SK-N-SH (cell line): ENCODE results near the gene SNAP91.

Experiments used
- CHD2 ChIP-seq: fragments of 150-350 bp; IDR thresholded peaks from 2 replicates; pipeline ENCODE4 v1.6.1; 2018; ENCODE audit warnings: low read length; ENCODE audit not compliant: partially characterized antibody
- EP300 ChIP-seq, 2 experiments: IDR thresholded peaks; 2 replicates each; pipeline versions ENCODE4 v1.4.0 to v1.6.1; 2012; ENCODE audit warnings: borderline replicate concordance in 1 of 2, low read depth in 1 of 2, low read length in 1 of 2
- EZH2phosphoT487 ChIP-seq: fragments of 200-600 bp; sonication (generic); IDR thresholded peaks from 2 replicates; pipeline ENCODE4 v1.6.1; 2017; ENCODE audit warnings: low read depth, mixed run types, mild to moderate bottlenecking, antibody characterized with exemption, moderate library complexity, borderline replicate concordance
- NFIC ChIP-seq: IDR thresholded peaks from 2 replicates; pipeline ENCODE4 v1.4.0; 2012; ENCODE audit warnings: borderline replicate concordance
- POLR2AphosphoS5 ChIP-seq: IDR thresholded peaks from 2 replicates; pipeline ENCODE4 v1.6.1; 2012; ENCODE audit warnings: low read depth, low read length
- RAD21 ChIP-seq: IDR thresholded peaks from 2 replicates; pipeline ENCODE4 v1.6.1; 2012; ENCODE audit warnings: mild to moderate bottlenecking, low read length
- SIN3A ChIP-seq: IDR thresholded peaks from 2 replicates; pipeline ENCODE4 v1.6.1; 2012; ENCODE audit warnings: low read depth, mild to moderate bottlenecking, low read length, moderate library complexity, borderline replicate concordance
- SMC3 ChIP-seq: IDR thresholded peaks from 2 replicates; pipeline ENCODE4 v1.6.1; 2012; ENCODE audit warnings: low read depth, low read length, improper control_type of control experiment
- TAF1 ChIP-seq: IDR thresholded peaks from 2 replicates; pipeline ENCODE4 v1.6.1; 2012; ENCODE audit warnings: low read depth, mild to moderate bottlenecking, low read length, moderate library complexity, borderline replicate concordance
- TCF12 ChIP-seq: IDR thresholded peaks from 2 replicates; pipeline ENCODE4 v1.4.0; 2012
- TF ChIP-seq, protein P1 (sequence below): fragments of 200-600 bp; sonication (generic); IDR thresholded peaks from 2 replicates; pipeline ENCODE4 v1.6.1; 2017; ENCODE audit warnings: antibody characterized with exemption, mild to moderate bottlenecking, moderate library complexity
- TF ChIP-seq, protein P2 (sequence below): IDR thresholded peaks from 2 replicates; pipeline ENCODE4 v1.4.0; 2012; ENCODE audit warnings: low read depth

DNA sequence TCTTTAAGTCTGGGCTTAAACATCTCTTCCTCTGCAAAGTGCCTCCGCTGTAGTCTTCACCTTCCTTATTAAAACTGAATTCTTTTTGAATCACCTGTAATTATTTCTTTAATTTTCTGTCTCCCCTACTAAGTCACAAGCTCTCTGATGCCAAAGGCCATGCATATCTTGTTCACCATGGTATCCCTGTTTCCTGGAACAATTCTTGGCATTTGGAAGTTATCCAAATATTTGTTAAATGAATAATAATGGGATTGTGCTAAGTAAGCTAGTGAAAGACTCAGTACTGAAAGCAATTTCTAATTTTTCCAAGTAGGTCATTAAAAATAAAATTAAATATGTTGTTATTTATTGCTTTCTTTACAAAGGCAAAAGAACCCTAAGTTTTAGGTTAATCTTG, 12.2 kb downstream of the SNAP91 start:
- TF ChIP-seq NFIC (no peak), TAF1 (no peak), EZH2phosphoT487 (no peak), SMC3 (no peak), TCF12 (no peak), RAD21 (no peak), SIN3A (no peak), POLR2AphosphoS5 (no peak), CHD2 (no peak), EP300 (IDR thresholded peaks at IDR 0.05; ENCODE audit: borderline replicate concordance in 1 of 2, low read depth in 1 of 2, low read length in 1 of 2) (no peak)
- TF ChIP-seq, protein P1, sequence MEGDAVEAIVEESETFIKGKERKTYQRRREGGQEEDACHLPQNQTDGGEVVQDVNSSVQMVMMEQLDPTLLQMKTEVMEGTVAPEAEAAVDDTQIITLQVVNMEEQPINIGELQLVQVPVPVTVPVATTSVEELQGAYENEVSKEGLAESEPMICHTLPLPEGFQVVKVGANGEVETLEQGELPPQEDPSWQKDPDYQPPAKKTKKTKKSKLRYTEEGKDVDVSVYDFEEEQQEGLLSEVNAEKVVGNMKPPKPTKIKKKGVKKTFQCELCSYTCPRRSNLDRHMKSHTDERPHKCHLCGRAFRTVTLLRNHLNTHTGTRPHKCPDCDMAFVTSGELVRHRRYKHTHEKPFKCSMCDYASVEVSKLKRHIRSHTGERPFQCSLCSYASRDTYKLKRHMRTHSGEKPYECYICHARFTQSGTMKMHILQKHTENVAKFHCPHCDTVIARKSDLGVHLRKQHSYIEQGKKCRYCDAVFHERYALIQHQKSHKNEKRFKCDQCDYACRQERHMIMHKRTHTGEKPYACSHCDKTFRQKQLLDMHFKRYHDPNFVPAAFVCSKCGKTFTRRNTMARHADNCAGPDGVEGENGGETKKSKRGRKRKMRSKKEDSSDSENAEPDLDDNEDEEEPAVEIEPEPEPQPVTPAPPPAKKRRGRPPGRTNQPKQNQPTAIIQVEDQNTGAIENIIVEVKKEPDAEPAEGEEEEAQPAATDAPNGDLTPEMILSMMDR = no peak
- TF ChIP-seq, protein P2, sequence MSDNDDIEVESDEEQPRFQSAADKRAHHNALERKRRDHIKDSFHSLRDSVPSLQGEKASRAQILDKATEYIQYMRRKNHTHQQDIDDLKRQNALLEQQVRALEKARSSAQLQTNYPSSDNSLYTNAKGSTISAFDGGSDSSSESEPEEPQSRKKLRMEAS = no peak
